ENCODE results near the gene ACY1.

The ACY1 gene

GRCh38 chr3:51958603-51959521 lies 24.5 kb upstream of the ACY1 start:
- DNase-seq (ENCODE audit: low read depth in 1 of 2, low spot score in 1 of 2), result no peak
- TF ChIP-seq SPI1 (IDR thresholded peaks at IDR 0.05; ENCODE audit: borderline replicate concordance, low read depth) (no peak), REST (IDR thresholded peaks at IDR 0.05; ENCODE audit: insufficient replicate concordance, low read depth) (no peak), CTCF (IDR thresholded peaks at IDR 0.05; ENCODE audit: insufficient read depth, low read length) (no peak), GABPA (IDR thresholded peaks at IDR 0.05; ENCODE audit: low read depth) (no peak), POLR2AphosphoS5 (IDR thresholded peaks at IDR 0.05; ENCODE audit: low read depth) (no peak)
- Histone ChIP-seq H3K27me3 (ENCODE audit: insufficient read depth, poor library complexity, severe bottlenecking) (peaks cover 8% of the 10 kb centered on the region), H3K4me3 (replicated peaks; ENCODE audit: insufficient read depth, low read length) (no peak overlapping the region), H3K27ac (replicated peaks) (no peak overlapping the region)

GRCh38 chr3:51959651-51960050 lies 23.7 kb upstream of the ACY1 start:
- no peak for DNase-seq (ENCODE audit: low read depth in 1 of 2, low spot score in 1 of 2)
- no peak overlapping the region for H3K27ac ChIP-seq (replicated peaks)
- H3K27me3 ChIP-seq (ENCODE audit: insufficient read depth, poor library complexity, severe bottlenecking), result peaks cover 8% of the 10 kb centered on the region
- TF ChIP-seq REST (IDR thresholded peaks at IDR 0.05; ENCODE audit: insufficient replicate concordance, low read depth), result no peak
- no peak for TF ChIP-seq GABPA (IDR thresholded peaks at IDR 0.05; ENCODE audit: low read depth)
- TF ChIP-seq POLR2AphosphoS5 (IDR thresholded peaks at IDR 0.05; ENCODE audit: low read depth), result no peak
- no peak overlapping the region for H3K4me3 ChIP-seq (replicated peaks; ENCODE audit: insufficient read depth, low read length)

GRCh38 chr3:51960386-51960785 lies 22.9 kb upstream of the ACY1 start:
- no peak overlapping the region for H3K4me3 ChIP-seq (replicated peaks; ENCODE audit: insufficient read depth, low read length)
- TF ChIP-seq POLR2AphosphoS5 (IDR thresholded peaks at IDR 0.05; ENCODE audit: low read depth), result no peak
- no peak for TF ChIP-seq REST (IDR thresholded peaks at IDR 0.05; ENCODE audit: insufficient replicate concordance, low read depth)
- TF ChIP-seq GABPA (IDR thresholded peaks at IDR 0.05; ENCODE audit: low read depth), result no peak
- no peak for TF ChIP-seq SPI1 (IDR thresholded peaks at IDR 0.05; ENCODE audit: borderline replicate concordance, low read depth)
- TF ChIP-seq CTCF (IDR thresholded peaks at IDR 0.05; ENCODE audit: insufficient read depth, low read length), result no peak
- H3K27me3 ChIP-seq (ENCODE audit: insufficient read depth, poor library complexity, severe bottlenecking), result peaks cover 8% of the 10 kb centered on the region
- no peak for DNase-seq (ENCODE audit: low read depth in 1 of 2, low spot score in 1 of 2)
- no peak overlapping the region for H3K27ac ChIP-seq (replicated peaks)
